Upper lobe of right lung (tissue), 1 donor: Measurements from ENCODE around the gene COL13A1. TPM values are rescaled to one million over a fixed set of nuclear protein-coding genes. Genes with fewer than 3 reads are reported as not detected.

ENCODE experiments used
- ATAC-seq: fragments of 200-7000 bp; cut with Tn5 transposase; one replicate; pipeline ENCODE4 v1.9.1; 2020; ENCODE audit warnings: mild to moderate bottlenecking, moderate library complexity
- DNase-seq: peaks from one replicate; pipeline ENCODE4 v3.0.0-alpha.2; 2020
- H3K27ac ChIP-seq: fragments of 200-600 bp; one replicate; pipeline ENCODE4 v1.8.0; 2022
- H3K27me3 ChIP-seq: fragments of 200-600 bp; one replicate; pipeline ENCODE4 v1.8.0; 2022; ENCODE audit warnings: mild to moderate bottlenecking
- H3K36me3 ChIP-seq: fragments of 200-600 bp; one replicate; pipeline ENCODE4 v1.8.0; 2022
- H3K4me1 ChIP-seq: fragments of 200-600 bp; one replicate; pipeline ENCODE4 v1.8.0; 2022
- H3K4me3 ChIP-seq: fragments of 200-600 bp; one replicate; pipeline ENCODE4 v1.8.0; 2022; ENCODE audit warnings: mild to moderate bottlenecking
- H3K9me3 ChIP-seq: fragments of 200-600 bp; one replicate; pipeline ENCODE4 v1.8.0; 2022
- CTCF ChIP-seq: fragments of 200-600 bp; IDR thresholded peaks from one replicate; pipeline ENCODE4 v1.8.0; 2022; ENCODE audit warnings: antibody characterized with exemption
- intact Hi-C: fragments of 100-400 bp; cut with DNase I; formaldehyde crosslinking; loops from one replicate; pipeline ENCODE4 v1.11.0; 2022
- total RNA-seq: library from RNA; stranded (reverse); fragmentation: NEBNext Ultra II Directional; extraction: Animal tissue kit (Norgen Biotek cat#: 25700); gene quantifications from one replicate; pipeline ENCODE4 v1.2.1, GENCODE V29; 2021
- donor health status: DM: no; HTN: yes; CAD: no; lungs with severe emphysema.

Gene COL13A1
- total RNA-seq, 1 donor from 2014 or later = 13.5 TPM

- no peaks in the 10 kb centered on the region for H3K9me3 ChIP-seq
- H3K4me3 ChIP-seq = no peak overlapping the region
- intact Hi-C loops = no loop called here
- H3K27me3 ChIP-seq = no peaks in the 10 kb centered on the region
- H3K36me3 ChIP-seq = no peaks in the 10 kb centered on the region
- no peak overlapping the region for H3K27ac ChIP-seq
- H3K4me1 ChIP-seq = peaks cover 7% of the 10 kb centered on the region
- TF ChIP-seq CTCF = no peak
- ATAC-seq = no peak
- DNase-seq = no peak
Observed at GRCh38 chr10:69842882-69843281, 41.2 kb downstream of the COL13A1 start.

- no peaks in the 10 kb centered on the region for H3K36me3 ChIP-seq
- peaks cover 7% of the 10 kb centered on the region for H3K4me1 ChIP-seq
- H3K4me3 ChIP-seq = no peak overlapping the region
- DNase-seq (no peak), ATAC-seq (no peak)
- H3K9me3 ChIP-seq = no peaks in the 10 kb centered on the region
- intact Hi-C loops = no loop called here
- no peaks in the 10 kb centered on the region for H3K27me3 ChIP-seq
- no peak for TF ChIP-seq CTCF
- no peak overlapping the region for H3K27ac ChIP-seq
Observed at GRCh38 chr10:69843923-69844322, 42.2 kb downstream of the COL13A1 start.

- ATAC-seq (no peak), DNase-seq (no peak)
- H3K9me3 ChIP-seq = no peaks in the 10 kb centered on the region
- H3K4me3 ChIP-seq = no peak overlapping the region
- no peaks in the 10 kb centered on the region for H3K36me3 ChIP-seq
- H3K27ac ChIP-seq = no peak overlapping the region
- TF ChIP-seq CTCF = no peak
- H3K4me1 ChIP-seq = peaks cover 7% of the 10 kb centered on the region
- intact Hi-C loops = no loop called here
- no peaks in the 10 kb centered on the region for H3K27me3 ChIP-seq
Observed at GRCh38 chr10:69844698-69845097, 43.0 kb downstream of the COL13A1 start.

GRCh38 chr10:69845574-69846292 lies 44.0 kb downstream of the COL13A1 start:
- Histone ChIP-seq H3K4me3 (no peak overlapping the region), H3K4me1 (peaks cover 7% of the 10 kb centered on the region), H3K9me3 (no peaks in the 10 kb centered on the region), H3K27me3 (no peaks in the 10 kb centered on the region), H3K36me3 (no peaks in the 10 kb centered on the region), H3K27ac (no peak overlapping the region)
- intact Hi-C loops = no loop called here
- no peak for ATAC-seq
- no peak for TF ChIP-seq CTCF
- no peak for DNase-seq

GRCh38 chr10:69846293-69846921 lies 44.7 kb downstream of the COL13A1 start:
- no peak for TF ChIP-seq CTCF
- Histone ChIP-seq H3K36me3 (no peaks in the 10 kb centered on the region), H3K4me3 (no peak overlapping the region), H3K4me1 (peaks cover 7% of the 10 kb centered on the region), H3K9me3 (no peaks in the 10 kb centered on the region), H3K27ac (no peak overlapping the region), H3K27me3 (no peaks in the 10 kb centered on the region)
- DNase-seq (no peak), ATAC-seq (no peak)
- intact Hi-C loops = no loop called here
